HK-2 (cell line): ENCODE measurements around the gene LAMA3.

Experiments
- DNase-seq: peaks from one replicate; pipeline ENCODE4 v3.0.0-alpha.2; 2018; ENCODE audit not compliant: unreplicated experiment

Gene LAMA3

DNA sequence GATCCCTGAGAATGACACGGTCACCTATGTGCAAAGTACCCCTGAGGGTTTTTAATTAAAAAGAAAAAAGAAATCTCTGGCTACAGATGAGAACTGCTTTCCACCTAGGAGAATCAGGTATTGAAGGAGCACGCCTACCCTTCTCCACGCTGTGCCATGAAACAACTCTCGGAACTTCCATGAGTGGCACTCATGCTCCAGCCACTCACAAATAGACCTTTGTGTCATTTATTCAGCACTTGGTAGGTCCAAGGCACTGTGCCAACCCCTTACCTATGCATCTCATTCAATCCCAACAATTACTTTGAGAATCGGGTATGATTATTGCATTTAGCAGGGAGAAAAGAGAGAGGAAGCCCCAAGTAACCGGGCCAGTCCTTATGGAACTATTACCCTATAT is 280.4 kb downstream of the LAMA3 start:
- no peak for DNase-seq

DNA sequence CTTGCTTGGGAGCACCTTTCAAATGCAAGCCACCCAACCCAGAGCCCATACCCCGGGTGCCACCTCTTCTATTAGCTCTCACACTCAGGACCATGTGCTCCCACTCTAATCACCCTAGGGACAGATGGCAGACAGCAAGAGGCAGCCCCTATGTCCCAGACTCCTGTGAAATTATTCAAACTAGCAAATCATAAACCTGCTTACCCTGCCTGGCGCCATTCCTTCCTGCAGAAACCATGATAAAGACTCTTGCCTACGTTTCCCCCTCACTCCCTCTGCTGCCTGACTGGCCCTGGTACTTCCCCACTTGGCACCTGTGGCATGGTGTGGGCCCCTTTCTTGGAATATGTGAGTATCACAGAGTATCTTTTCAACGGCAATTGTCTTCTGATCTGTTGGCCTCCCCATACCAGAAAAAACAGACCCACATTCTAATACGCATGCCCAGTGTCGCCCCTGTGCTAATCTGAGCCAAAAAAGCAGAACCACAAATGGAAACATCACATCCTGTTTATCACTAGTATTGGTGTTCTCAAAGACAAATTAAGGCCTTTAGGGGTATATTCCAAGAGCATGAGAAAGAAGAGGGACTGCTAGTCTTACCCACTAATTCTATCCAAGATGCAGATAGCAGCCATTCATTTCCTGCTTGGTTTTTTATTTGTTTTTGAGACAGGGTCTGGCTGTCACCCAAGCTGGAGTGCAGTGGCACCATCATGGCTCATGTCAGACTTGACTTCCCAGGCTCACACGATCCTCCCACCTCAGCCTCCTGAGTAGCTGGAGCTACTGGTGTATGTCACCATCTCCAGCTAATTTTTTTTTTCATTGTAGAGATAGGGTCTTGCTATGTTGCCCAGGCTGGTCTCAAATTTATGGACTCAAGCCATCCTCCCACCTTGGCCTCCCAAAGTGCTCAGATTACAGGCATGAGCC is 281.2 kb downstream of the LAMA3 start:
- DNase-seq = no peak

DNA sequence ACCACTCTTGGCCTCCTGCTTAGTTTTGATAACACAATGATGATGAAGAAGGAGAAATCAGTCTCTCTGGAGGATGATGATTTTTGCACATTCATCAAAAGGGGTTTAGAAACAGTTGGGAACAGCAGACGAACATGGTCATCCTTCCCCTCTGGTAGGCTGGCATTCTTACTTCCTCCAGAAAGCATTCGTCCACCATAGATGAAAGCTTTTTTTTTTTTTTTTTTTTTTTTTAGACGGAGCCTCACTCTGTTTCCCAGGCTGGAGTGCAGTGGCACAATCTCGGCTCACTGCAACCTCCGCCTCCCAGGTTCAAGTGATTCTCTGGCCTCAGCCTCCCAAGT is 281.8 kb downstream of the LAMA3 start:
- no peak for DNase-seq

DNA sequence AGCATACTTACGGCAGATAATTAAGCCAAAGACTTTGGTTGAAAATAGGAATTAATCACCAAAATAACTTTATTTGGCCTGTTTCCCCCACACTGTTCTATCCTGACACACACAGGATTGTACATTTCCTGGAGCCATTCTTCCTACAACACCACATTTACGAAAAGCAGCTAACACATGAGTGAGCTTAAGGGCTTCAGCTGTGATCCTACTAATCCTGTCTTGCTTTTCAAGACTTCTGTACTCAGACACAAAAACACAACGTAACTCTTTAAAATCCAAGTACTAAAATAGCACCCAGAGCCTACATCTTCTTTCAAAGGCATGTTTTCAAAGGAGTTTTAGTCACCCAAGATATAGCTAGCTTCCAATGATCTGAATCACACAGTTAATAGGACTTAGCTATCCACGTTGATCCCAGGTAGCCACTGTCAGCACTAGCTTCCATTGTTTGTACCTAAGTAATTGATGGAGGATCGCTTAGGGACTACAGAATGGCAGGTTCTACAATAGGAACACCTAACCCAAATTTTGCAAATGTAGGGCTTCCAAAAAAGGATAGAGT is 282.5 kb downstream of the LAMA3 start:
- DNase-seq = no peak

DNA sequence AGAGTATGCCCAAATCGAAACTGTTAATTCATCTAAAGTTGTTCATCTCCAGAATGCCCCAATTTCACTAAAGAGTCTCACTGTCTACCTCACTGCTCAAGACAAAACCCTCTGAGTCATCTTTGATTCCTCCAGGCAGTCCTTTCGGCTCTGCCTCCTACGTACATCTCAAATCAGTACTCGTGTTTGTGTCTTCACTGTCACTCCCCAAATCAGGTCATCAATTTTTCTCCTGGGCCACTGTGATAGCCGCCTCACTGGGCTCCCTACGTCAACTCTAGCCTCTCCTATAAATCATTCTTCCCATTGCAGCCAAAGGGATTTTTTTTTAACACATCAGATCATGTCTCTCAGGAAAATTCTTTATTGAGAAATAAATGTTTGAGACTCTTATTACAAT is 283.2 kb downstream of the LAMA3 start:
- no peak for DNase-seq

DNA sequence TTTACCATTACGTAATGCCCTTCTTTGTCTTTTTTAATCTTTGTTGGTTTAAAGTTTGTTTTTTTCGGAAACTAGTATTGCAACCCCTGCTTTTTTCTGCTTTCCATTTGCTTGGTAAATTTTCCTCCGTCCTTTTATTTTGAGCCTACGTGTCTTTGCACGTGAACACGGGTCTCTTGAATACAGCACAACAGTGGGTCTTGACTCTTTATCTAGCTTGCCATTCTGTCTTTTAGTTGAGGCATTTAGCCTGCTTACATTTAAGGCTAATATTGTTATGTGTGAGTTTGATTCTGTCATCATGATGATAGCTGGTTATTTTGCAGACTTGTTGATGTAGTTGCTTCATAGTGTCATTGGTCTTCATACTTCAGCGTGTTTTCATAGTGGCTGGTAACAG is 287.9 kb downstream of the LAMA3 start:
- DNase-seq = no peak

DNA sequence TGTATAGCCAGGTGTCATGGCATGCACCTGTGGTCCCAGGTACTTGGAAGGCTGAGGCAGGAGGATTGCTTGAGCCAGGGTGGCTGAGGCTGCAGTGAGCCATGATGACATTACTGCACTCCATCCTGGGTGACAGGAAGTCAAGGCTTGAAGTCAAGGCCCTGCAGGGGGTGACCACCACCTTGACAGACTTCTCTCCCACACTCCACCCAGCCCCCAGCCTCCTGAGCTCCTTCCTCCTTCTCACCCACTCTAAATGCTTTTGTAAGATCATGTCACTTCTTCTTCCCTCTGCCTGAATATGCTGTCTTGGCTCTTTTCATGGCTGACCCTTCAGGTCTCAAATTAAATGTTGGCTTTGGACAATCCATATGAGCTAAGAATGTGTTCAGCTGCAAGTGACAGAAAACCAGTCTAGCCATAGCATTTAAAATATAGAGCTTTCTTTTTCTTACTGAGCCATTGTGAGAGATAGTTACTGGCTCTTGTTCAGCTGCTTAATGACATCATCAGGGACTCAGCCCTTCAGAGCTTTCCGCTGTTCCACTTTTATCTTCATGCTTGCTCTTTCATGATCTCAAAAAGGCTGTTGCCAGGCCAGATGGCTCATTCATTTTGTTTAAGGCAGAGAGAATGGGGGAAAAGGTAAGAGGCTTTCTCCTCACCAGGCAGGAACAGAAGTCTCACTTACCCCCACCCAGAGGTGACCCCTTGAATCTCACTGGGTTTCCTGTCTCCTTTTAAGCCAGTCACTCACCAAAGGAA is 288.6 kb downstream of the LAMA3 start:
- DNase-seq = no peak

DNA sequence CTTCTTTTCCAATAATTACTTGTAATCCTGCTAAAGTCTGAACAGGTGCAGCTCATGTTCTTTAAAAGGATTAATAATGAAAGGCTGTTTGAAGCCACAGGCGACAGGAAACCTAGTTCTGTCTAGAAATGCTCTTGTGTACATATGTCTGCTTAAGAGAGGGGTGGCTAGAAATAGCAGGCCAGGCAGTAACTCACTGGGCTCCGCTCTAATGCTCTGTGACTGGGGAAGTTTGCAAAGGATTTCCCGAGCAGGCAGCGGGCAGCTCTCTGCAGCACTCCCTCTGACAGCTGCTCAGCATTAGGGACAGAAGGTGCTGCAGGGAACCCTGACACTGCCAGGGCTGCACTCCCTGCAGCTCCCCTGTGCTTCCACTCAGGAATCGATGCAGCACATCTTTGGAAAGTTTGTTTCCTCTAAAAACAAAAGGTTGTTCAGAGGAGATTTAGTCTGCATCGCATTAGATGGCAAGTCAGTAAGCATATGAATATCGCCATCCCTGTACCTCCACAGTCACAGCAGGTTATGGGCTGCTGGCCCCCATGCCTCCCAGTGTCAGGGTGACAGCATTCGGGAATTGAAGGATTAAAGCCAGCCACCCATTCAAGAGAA is 292.2 kb downstream of the LAMA3 start:
- DNase-seq = no peak

DNA sequence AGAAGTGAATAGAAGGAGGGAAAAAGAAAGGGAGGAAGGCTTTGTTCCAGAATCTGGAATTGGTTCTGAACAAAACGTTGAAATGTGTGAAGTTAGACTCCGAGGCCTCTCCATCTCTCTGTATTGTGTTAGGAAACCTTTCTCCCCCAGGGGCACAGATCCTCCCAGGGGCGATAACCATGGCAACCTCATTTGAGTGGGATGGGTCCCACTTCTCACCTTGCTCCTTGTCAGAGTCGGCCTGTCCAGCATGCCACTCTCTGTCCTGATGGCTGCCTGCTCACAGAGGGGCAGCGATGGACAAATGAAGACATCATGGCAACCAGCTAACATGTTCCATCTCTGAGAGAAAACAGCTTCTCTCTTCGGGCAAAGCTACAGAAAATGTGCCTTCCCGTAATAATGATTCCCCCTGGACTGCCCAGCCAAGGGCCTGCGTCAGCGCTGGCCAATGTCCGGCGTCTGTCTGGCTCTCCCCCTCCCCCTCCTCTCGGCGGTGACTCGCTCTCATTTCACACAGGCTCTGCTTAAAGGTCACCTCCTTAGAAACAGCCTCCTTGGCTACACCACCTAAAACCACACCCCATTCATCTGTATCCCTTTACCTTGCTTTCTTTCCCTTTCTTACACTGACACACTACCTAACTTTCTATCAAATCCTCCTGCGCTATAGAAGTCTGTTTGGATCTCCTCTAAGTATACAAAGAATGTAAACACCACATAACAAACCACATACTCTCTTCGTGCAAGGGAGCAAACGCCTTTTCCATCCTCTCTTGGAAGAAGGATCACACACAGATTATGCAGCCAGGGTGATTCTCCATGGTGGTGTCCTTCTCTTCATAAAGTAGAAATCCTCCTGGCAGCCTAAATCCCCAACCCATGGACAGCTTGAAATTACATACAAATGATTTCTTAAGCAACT is 293.2 kb downstream of the LAMA3 start:
- no peak for DNase-seq

DNA sequence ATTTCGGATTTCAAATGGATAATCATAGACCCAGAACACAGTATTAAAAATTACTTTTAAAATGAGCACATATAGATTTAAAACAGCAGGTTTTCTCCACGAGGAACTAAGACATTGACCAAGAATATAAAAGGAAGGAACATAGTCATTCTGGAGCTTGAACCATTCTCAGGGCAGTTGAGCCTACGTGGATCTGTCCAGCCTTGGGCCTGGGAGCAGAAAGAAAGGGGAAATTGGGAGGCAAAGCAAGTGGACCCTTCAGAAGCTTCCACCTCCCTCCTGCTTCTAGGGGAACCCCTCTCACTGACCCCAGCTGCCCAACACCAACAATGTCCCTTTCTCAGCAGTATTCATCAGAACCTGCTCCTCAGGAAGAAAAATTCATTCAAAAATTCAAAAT is 293.9 kb downstream of the LAMA3 start:
- no peak for DNase-seq

DNA sequence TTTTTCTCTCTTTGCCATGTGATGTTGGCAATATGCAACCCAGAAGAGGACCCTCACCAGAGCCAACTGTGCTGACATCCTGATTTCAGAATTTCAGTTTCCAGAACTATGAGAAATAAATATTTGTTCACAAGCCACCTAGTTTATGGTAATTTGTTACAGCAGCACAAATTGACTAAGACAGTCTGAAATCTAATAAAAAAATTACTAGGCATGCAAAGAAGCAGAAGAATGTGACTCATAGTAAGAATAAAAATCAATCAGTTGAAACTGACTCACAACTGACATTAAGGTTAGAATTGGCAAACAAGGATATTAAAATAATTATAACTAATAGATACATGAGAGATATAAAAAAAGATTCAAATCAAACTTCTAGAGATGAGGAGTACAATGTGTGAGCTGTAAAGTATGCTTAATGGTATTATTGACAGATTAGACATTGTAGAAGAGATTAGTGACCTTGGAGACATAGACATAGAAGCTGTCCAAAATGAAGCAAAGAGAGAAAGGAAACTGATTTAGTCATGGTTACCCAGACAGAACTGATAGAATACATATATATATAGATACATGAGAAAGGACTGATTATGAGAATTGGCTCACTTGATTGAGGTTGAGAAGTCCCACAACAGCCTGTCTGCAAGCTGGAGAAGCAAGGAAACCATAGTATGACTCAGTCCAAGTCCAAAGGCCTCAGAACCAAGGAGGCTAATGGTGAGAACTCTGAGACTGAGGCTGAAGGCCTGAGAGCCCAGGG is 297.5 kb downstream of the LAMA3 start:
- no peak for DNase-seq

DNA sequence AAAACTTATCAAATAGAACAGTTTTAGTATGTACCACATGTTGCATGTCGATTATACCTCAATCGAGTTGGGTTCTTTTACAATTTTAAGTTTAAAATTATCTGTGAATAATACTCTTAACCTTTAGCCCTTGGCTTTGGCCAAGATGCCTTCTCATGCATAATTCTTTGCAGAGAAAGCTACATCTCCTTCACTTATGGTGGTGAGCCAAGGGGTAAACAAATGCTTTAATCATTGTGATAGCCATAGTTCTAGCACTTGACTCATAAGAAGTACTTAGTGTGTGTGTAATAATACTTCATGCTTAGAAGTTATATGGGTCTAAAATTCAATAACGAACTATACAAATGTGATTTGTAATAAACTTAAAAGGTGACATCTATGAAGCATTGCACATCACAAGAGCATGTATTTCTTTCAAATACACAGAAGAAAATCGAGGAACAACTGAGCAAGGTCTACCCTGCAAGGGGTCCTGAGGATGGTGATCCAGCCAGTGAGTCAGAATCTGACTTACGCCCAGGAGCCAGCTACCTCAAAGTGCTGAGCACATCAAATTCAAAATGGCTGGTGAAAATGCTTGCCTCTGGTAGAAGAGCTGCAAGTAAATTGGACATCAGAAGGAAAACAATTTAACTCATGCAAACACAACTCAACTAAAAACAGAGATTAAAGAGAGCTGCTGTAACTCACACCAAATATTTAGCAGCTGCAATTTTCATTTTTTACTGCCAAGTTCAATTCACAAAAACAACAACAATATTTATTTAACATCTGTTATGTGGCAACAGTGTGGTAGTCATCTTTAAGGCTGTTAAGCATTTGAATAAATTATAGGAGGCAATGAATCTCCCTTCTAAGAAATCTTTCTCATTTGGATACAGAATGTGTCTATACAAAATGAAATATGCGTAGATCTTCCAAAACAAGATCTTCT is 301.5 kb downstream of the LAMA3 start:
- DNase-seq = no peak

DNA sequence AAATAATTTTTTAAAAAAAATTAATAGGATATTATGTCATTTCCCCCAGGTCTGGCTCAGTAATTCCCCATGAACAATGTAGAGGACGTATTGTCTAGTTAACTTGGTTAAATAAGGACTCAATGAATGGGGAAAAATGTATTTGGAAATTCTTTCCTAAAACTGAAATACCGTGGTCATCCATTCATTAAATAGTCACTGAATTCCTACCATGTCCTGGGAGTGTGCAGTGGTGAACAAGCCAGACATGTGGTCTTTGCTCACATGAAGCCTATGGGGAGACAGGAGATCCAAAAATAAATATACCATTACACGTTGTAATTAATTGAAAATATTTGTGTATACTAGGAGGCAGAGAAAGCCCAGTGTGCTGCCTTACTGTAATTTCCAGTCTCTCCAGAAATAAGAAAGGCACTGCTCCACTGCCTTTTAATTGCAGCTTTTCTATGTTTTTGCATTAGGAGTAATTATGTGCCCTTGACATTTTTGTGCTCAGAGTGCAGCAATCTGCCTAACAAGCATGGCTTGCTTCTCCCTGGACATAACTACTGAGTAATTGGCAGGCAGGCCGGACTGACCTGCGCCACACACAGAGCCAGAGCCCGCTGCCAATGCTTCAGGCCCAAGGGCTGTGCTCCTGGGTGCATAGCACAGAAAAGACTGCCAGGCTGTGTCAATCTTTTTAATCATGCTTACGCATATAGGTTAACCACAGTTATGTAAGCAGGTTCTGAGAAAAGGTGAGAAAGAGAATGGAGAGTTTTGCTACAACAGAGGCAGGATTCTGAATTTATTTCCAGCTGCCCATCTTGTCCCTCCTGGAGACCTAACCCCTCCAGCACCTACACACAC is 303.1 kb downstream of the LAMA3 start:
- no peak for DNase-seq

DNA sequence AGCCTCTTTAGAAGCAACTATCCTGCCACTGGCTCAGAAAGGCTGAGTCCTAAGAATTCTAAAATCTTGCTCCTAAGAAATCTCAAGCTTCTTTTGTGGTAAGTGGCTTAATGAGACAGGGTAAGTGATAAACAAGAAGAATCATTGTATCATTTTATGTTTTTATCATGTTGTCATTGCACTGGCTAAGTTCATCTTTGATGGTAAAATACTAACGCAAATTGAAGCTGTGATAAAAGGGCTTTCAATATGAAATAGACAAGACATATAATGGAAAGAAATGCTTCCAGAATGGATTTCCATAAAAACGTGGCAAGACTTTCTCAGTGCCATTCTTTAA is 303.7 kb downstream of the LAMA3 start:
- no peak for DNase-seq

DNA sequence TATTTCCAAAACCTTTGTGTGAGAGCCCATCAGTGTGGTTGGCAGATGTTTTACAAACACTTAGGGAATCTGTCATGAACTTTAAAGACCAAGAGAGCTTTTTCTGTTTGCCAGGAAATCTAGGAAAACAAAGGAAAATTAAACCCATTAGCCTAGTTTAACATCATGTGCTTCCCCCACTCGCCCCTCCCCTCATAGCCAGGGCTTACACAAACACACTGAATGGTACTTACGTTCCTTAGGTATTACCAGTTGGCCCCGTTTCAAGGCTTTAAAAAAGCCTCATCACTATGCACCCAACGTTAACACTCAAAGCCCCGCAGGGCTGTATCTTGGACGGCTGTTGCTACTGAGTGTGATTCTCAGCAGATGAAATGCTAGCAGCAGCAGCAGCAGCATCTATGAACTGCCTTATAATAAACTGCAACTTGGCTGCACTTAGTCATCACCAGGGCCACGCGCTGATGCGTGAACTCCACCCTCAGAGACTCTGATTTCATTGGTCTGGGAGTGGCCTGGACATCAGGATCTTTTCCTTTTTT is 305.2 kb downstream of the LAMA3 start:
- peak; percentile 34 for DNase-seq

DNA sequence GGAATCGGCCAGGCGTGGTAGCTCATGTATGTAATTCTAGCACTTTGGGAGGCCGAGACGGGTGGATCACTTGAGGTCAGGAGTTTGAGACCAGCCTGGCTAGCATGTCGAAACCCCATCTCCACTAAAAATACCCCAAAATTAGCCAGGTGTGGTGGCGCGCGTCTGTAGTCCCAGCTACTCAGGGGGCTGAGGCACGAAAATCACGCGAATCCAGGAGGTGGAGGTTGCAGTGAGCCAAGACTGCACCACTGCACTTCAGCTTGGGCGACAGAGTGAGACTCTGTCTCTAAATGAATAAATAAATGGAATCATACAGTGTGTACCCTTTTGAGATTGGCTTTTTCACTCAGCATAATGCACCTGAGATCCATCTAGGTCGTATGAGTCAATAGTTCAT is 305.9 kb downstream of the LAMA3 start:
- DNase-seq = no peak

DNA sequence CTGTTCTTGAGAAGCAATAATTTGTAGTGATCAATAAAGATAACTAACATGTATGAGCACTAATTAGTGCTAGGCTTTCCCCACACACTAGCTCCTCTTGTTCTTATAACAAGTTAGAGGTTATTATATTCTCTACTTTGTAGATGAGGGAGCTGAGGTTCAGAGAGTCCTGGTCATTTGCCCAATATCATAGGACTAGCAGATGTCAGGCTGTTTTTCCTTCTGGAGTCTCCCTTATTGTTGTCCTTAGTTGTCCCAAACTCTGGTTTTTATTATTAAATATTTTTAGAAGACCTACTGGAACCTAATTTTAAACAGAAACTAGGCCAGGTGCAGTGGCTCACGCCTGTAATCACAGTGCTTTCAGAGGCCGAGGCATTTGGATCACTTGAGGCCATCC is 308.8 kb downstream of the LAMA3 start:
- no peak for DNase-seq

DNA sequence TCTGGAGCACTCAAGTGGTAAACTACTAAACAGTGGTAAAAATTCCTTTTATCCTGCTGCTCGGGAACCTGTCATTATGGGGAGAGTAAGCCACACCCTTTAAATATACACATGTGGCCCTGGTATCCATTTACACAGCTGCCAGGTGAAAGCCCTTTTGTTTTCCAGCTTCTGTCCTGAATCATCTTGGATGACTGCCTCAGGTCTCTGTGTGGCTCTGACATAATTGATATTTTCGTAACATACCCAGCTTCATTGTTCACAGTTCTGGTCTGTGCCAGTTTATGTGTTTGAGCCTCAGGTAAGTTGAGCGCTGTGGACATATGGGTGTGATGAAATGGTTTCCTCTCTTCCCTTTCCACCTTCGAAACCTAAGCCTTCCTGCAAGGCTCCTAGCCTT is 309.6 kb downstream of the LAMA3 start:
- DNase-seq = no peak
